ENCODE measurements around the gene PDIK1L.

DNA sequence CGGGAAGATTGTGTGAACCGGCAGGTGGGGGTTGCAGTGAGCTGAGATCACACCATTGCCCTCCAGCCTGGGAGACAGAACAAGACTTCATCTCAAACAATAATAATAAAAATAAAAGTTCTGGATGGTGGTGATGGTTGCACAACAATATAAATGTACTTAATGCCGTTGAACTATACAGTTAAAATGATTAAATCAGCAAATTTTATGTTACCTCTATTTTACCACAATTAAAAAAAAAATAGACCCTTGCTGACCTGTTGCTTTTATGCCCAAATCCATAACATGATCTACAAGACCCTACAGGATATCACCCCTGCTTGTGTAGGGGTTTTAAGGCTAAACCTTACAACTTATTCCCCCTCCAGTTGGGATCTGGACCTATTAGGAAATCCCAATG, 11.8 kb upstream of the PDIK1L start:
- no peak for TF ChIP-seq POLR2A (IDR thresholded peaks at IDR 0.05)
- TF ChIP-seq CTCF (IDR thresholded peaks at IDR 0.05), result no peak
- no peak for TF ChIP-seq EP300 (IDR thresholded peaks at IDR 0.05)

All from tibial nerve (tissue), 4 donors.